MCF 10A (cell line): ENCODE measurements around the gene LACTB. TPM values are rescaled to one million over a fixed set of nuclear protein-coding genes. Genes with fewer than 3 reads are reported as not detected.

Experiments used
- BruUV-seq: library from RNA; stranded (reverse); fragments of 400-500 nt; replicated peaks from 2 replicates; lab custom pipeline; 2021; lab: Mats Ljungman, UMichigan
- CTCF ChIA-PET: fragments of 300-600 bp; sonication (Branson Sonifier 250); formaldehyde crosslinking; extraction: SDS; loops from one replicate; lab custom pipeline; 2021; ENCODE audit warnings: antibody characterized with exemption, inconsistent platforms; lab: Yijun Ruan, JAX
- POLR2A ChIA-PET: fragments of 300-600, 350-650 bp; sonication (Branson Sonifier 250); formaldehyde crosslinking; extraction: SDS; loops from one replicate; lab custom pipeline; 2020; ENCODE audit warnings: antibody characterized with exemption, inconsistent platforms; lab: Yijun Ruan, JAX
- DNase-seq: peaks from one replicate; pipeline ENCODE4 v3.0.0-alpha.2; 2018; ENCODE audit not compliant: unreplicated experiment
- H3K27ac Mint-ChIP-seq: one replicate; pipeline ENCODE4 v1.8.0; 2022; ENCODE audit warnings: mild to moderate bottlenecking, low read depth, mixed read lengths; ENCODE audit not compliant: unreplicated experiment
- H3K27me3 Mint-ChIP-seq: one replicate; pipeline ENCODE4 v1.8.0; 2022; ENCODE audit warnings: mixed read lengths; ENCODE audit not compliant: insufficient read depth, unreplicated experiment
- H3K36me3 Mint-ChIP-seq: one replicate; pipeline ENCODE4 v1.8.0; 2022; ENCODE audit warnings: mild to moderate bottlenecking, moderate library complexity, mixed read lengths; ENCODE audit not compliant: insufficient read depth, unreplicated experiment
- H3K4me1 Mint-ChIP-seq: one replicate; pipeline ENCODE4 v1.8.0; 2022; ENCODE audit warnings: mixed read lengths; ENCODE audit not compliant: insufficient read depth, unreplicated experiment
- H3K4me3 Mint-ChIP-seq: one replicate; pipeline ENCODE4 v1.8.0; 2022; ENCODE audit warnings: mild to moderate bottlenecking, moderate library complexity, mixed read lengths; ENCODE audit not compliant: unreplicated experiment
- H3K9me3 Mint-ChIP-seq: one replicate; pipeline ENCODE4 v1.8.0; 2022; ENCODE audit warnings: mixed read lengths; ENCODE audit not compliant: unreplicated experiment
- CTCF ChIP-seq: fragments of 200-600 bp; IDR thresholded peaks from one replicate; pipeline ENCODE4 v1.8.0; 2022; ENCODE audit warnings: antibody characterized with exemption, mild to moderate bottlenecking; ENCODE audit not compliant: unreplicated experiment
- intact Hi-C: fragments of 100-400 bp; cut with micrococcal nuclease; formaldehyde crosslinking; loops from 2 replicates; pipeline ENCODE4 v1.14.1; 2022
- total RNA-seq: library from RNA; stranded (reverse); gene quantifications from 2 replicates; pipeline ENCODE4 v1.2.3, GENCODE V29; 2022

The LACTB gene
- total RNA-seq, 1 experiment from 2014 or later, result 9.9 TPM

DNA sequence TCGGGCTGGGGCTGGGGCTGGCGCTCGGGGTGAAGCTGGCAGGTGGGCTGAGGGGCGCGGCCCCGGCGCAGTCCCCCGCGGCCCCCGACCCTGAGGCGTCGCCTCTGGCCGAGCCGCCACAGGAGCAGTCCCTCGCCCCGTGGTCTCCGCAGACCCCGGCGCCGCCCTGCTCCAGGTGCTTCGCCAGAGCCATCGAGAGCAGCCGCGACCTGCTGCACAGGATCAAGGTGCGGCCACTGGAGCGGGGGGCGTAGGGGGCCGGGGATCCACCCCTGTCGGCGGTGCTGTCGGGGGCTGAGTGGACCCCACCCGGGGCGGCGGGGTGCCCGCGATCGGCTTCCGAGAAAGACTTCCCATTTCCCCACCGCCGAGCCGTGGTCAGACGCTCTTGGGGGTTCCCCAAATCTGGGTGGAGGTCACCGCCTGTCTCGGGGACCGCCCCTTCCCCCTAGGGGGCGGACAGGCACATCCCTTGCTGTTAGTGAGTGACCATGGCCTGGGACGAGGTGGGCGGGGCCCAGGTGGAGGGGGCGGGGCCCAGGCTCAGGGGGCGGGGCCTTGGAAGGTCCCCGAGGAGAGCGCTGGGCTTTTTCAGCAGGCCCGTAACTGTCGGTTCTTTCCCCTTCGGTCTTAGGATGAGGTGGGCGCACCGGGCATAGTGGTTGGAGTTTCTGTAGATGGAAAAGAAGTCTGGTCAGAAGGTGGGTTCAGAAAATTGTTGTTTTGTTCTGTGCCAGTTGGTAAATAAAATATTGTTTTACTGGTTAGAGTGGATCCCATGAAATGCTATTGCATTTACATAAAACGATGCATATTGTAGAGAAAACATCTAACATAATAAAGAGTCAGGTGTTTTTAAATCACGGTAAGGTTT is 578 bp downstream of the LACTB start:
- Mint-ChIP-seq H3K27ac (peak overlapping the region; percentile 94), H3K27me3 (no peaks in the 10 kb centered on the region), H3K4me1 (peaks cover 8% of the 10 kb centered on the region), H3K36me3 (peaks cover 22% of the 10 kb centered on the region), H3K4me3 (peak overlapping the region; percentile 69), H3K9me3 (peaks cover 18% of the 10 kb centered on the region)
- POLR2A ChIA-PET, result interaction anchor here (1.0 to 1.8 kb wide), 3 partner anchors 11 to 35 kb away, joined by 3 to 6 read pairs (median 5); partner anchors contain the start of gene RPS27L
- BruUV-seq, result no TSS peak
- TF ChIP-seq CTCF, result no peak
- peak; percentile 84 for DNase-seq
- intact Hi-C loops, result no loop called here
- CTCF ChIA-PET, result no interaction called here

GRCh38 chr15:63124506-63124905 is 2.8 kb downstream of the LACTB start:
- Mint-ChIP-seq H3K4me3 (no peak overlapping the region), H3K27ac (no peak overlapping the region), H3K27me3 (no peaks in the 10 kb centered on the region), H3K36me3 (peaks cover 27% of the 10 kb centered on the region), H3K4me1 (peaks cover 8% of the 10 kb centered on the region), H3K9me3 (peaks cover 15% of the 10 kb centered on the region)
- TF ChIP-seq CTCF, result no peak
- no TSS peak for BruUV-seq
- DNase-seq, result no peak
- POLR2A ChIA-PET, result interaction anchor here (0.9 to 3.0 kb wide), 3 partner anchors 10 to 33 kb away, joined by 3 to 17 read pairs (median 3); partner anchors contain the start of gene RPS27L
- CTCF ChIA-PET, result interaction anchor here (1.2 kb wide), 1 partner anchor 31 kb away, joined by 4 read pairs; no protein-coding TSS in a partner anchor
- intact Hi-C loops, result no loop called here

DNA sequence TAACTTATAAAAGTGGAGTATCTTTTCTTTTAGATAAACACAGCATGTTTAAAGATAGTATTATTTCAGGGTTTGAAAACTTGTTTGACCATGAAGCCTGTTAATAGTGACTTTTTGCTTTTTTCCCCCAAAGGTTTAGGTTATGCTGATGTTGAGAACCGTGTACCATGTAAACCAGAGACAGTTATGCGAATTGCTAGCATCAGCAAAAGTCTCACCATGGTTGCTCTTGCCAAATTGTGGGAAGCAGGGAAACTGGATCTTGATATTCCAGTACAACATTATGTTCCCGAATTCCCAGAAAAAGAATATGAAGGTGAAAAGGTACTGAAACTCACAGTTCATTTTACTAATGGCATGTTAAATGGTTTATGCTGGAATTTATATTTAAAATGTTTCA is 5.1 kb downstream of the LACTB start:
- no peak overlapping the region for H3K27ac Mint-ChIP-seq
- peaks cover 47% of the 10 kb centered on the region for H3K36me3 Mint-ChIP-seq
- POLR2A ChIA-PET, result interaction anchor here (2.8 to 3.0 kb wide), 2 partner anchors 8 to 12 kb away, joined by 12 to 17 read pairs; no protein-coding TSS in a partner anchor
- CTCF ChIA-PET, result no interaction called here
- no TSS peak for BruUV-seq
- no peaks in the 10 kb centered on the region for H3K4me1 Mint-ChIP-seq
- TF ChIP-seq CTCF, result no peak
- H3K4me3 Mint-ChIP-seq, result no peak overlapping the region
- no peak for DNase-seq
- intact Hi-C loops, result no loop called here
- H3K27me3 Mint-ChIP-seq, result no peaks in the 10 kb centered on the region
- no peaks in the 10 kb centered on the region for H3K9me3 Mint-ChIP-seq

DNA sequence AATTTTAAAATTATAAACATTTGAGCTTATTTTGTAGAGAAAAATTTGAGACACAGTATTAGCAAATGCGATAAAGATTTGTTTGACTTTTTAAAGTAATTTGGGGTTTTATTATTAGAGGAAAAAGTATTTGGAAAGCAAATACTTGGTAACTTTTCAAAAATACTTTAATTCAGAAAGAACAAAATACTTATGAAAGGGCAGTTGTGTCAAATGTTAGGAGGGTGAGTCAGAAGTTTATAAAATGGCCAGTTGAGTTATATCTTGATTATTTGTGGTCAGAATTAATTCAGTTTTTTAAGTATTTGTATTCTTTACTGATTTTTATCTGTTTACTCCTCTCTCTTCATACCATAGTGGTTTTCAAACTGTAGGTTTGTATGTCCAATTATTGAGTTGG is 12.1 kb downstream of the LACTB start:
- intact Hi-C loops, result no loop called here
- no peaks in the 10 kb centered on the region for H3K27me3 Mint-ChIP-seq

More for the DNA sequence above, 12.1 kb downstream of the LACTB start:
- BruUV-seq, result no TSS peak
- Mint-ChIP-seq H3K27ac (peak overlapping the region; percentile 91), H3K4me3 (no peak overlapping the region), H3K9me3 (no peaks in the 10 kb centered on the region), H3K36me3 (peaks cover 28% of the 10 kb centered on the region), H3K4me1 (peaks cover 20% of the 10 kb centered on the region)
- no peak for DNase-seq
- no peak for TF ChIP-seq CTCF
- ChIA-PET CTCF (interaction anchor here (1.1 kb wide), 2 partner anchors 14 to 467 kb away, joined by 3 read pairs; no protein-coding TSS in a partner anchor), POLR2A (interaction anchor here (0.7 to 7.3 kb wide), 8 partner anchors 8 to 375 kb away, joined by 3 to 100 read pairs (median 8); partner anchors contain the start of gene RPS27L)
